Upper lobe of left lung (tissue), 6 donors: ENCODE data around the gene PCDH17. TPM values are rescaled to one million over a fixed set of nuclear protein-coding genes. Genes with fewer than 3 reads are reported as not detected.

Experiments used
- ATAC-seq, 2 donors: fragments of 200-7000 bp; cut with Tn5 transposase; one replicate each; pipeline ENCODE4 v1.9.1; 2022; ENCODE audit warnings: mild to moderate bottlenecking in 2 of 2, moderate library complexity in 2 of 2; ENCODE audit not compliant: low FRiP score in 2 of 2
- DNase-seq, 2 donors: peaks; one replicate each; pipeline ENCODE4 v3.0.0-alpha.2; 2019 to 2020
- H3K27ac ChIP-seq, 4 donors: fragments of 200-600 bp; sonication (generic); one replicate each; pipeline ENCODE4 v1.5.1; 2016 to 2019
- H3K27me3 ChIP-seq, 4 donors: fragments of 200-600 bp; sonication (generic); one replicate each; pipeline ENCODE4 v1.5.1; 2017 to 2019
- H3K36me3 ChIP-seq, 4 donors: fragments of 200-600 bp; sonication (generic); one replicate each; pipeline ENCODE4 v1.5.1; 2016 to 2019
- H3K4me1 ChIP-seq, 4 donors: fragments of 200-600 bp; sonication (generic); one replicate each; pipeline ENCODE4 v1.5.1; 2018 to 2019
- H3K4me3 ChIP-seq, 4 donors: fragments of 200-600 bp; sonication (generic); one replicate each; pipeline ENCODE4 v1.5.1; 2017 to 2019; ENCODE audit warnings: mild to moderate bottlenecking in 2 of 4, moderate library complexity in 1 of 4
- H3K9me3 ChIP-seq, 4 donors: fragments of 200-600 bp; sonication (generic); one replicate each; pipeline ENCODE4 v1.5.1; 2018 to 2019
- EP300 ChIP-seq, 4 donors: sonication (generic); formaldehyde crosslinking; IDR thresholded peaks; one replicate each; pipeline ENCODE4 v1.5.1; 2017; ENCODE audit warnings: antibody characterized with exemption in 4 of 4, control low read depth in 2 of 4
- POLR2A ChIP-seq, 4 donors: fragments of 450-650 bp; IDR thresholded peaks; one replicate each; pipeline ENCODE4 v1.5.1; 2016 to 2017; ENCODE audit warnings: antibody characterized with exemption in 4 of 4, mild to moderate bottlenecking in 2 of 4
- POLR2AphosphoS5 ChIP-seq, 2 donors: sonication (generic); formaldehyde crosslinking; IDR thresholded peaks; one replicate each; pipeline ENCODE4 v1.5.1; 2017; ENCODE audit warnings: antibody characterized with exemption in 2 of 2
- WGBS, 2 donors: methylation state at CpG; one replicate each; pipeline ENCODE4 v1.1.5; 2017 to 2018; 5-methylcytosine and 5-hydroxymethylcytosine counted together
- total RNA-seq, 6 donors: library from RNA; depleted of rRNA in 4 of 6; stranded (reverse); fragments of >200 nt in 4 of 6; gene quantifications; one replicate each; pipeline versions ENCODE4 v1.1.0 to v1.2.1, GENCODE V29; 2016 to 2021
- TF ChIP-seq, protein P1 (sequence below), 6 experiments: fragments of 450-650 bp in 4 of 6; fragments of 200-600 bp in 2 of 6; sonication (generic) in 2 of 6; IDR thresholded peaks; one replicate each; pipeline ENCODE4 v1.5.1; 2016 to 2019; ENCODE audit warnings: antibody characterized with exemption in 6 of 6
- donor health status: DM: no; HTN: no; CAD: no; lungs with moderate emphysema.
- donor health status: DM: no; HTN: yes; CAD: no; lungs with severe emphysema.

PCDH17 gene
- total RNA-seq, 6 donors from 2014 or later, result 16.8 to 67.9 (median 25.8) TPM

DNA sequence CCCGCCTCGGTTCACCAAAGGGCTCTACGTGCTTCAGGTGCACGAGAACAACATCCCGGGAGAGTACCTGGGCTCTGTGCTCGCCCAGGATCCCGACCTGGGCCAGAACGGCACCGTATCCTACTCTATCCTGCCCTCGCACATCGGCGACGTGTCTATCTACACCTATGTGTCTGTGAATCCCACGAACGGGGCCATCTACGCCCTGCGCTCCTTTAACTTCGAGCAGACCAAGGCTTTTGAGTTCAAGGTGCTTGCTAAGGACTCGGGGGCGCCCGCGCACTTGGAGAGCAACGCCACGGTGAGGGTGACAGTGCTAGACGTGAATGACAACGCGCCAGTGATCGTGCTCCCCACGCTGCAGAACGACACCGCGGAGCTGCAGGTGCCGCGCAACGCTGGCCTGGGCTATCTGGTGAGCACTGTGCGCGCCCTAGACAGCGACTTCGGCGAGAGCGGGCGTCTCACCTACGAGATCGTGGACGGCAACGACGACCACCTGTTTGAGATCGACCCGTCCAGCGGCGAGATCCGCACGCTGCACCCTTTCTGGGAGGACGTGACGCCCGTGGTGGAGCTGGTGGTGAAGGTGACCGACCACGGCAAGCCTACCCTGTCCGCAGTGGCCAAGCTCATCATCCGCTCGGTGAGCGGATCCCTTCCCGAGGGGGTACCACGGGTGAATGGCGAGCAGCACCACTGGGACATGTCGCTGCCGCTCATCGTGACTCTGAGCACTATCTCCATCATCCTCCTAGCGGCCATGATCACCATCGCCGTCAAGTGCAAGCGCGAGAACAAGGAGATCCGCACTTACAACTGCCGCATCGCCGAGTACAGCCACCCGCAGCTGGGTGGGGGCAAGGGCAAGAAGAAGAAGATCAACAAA, 2.6 kb downstream of the PCDH17 start:
- DNase-seq (peak in 1 of 2 donors; percentile 77), ATAC-seq (no peak)
- no peaks in the 10 kb centered on the region for H3K36me3 ChIP-seq
- TF ChIP-seq, protein P1, sequence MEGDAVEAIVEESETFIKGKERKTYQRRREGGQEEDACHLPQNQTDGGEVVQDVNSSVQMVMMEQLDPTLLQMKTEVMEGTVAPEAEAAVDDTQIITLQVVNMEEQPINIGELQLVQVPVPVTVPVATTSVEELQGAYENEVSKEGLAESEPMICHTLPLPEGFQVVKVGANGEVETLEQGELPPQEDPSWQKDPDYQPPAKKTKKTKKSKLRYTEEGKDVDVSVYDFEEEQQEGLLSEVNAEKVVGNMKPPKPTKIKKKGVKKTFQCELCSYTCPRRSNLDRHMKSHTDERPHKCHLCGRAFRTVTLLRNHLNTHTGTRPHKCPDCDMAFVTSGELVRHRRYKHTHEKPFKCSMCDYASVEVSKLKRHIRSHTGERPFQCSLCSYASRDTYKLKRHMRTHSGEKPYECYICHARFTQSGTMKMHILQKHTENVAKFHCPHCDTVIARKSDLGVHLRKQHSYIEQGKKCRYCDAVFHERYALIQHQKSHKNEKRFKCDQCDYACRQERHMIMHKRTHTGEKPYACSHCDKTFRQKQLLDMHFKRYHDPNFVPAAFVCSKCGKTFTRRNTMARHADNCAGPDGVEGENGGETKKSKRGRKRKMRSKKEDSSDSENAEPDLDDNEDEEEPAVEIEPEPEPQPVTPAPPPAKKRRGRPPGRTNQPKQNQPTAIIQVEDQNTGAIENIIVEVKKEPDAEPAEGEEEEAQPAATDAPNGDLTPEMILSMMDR (IDR thresholded peaks at IDR 0.05), result peak in 2 of 6 experiments; percentile 7 to 26
- TF ChIP-seq POLR2A (IDR thresholded peaks at IDR 0.05), result no peak
- WGBS, 2 donors, result 9 to 15% methylated on average over 36 to 42 of the region's 78 CpGs
- H3K27ac ChIP-seq, result peak overlapping the region; percentile 61 to 82 (median 72)
- H3K4me3 ChIP-seq, result peak overlapping the region; percentile 12 to 63 (median 51)
- peaks cover 14 to 34% (median 26%) of the 10 kb centered on the region in 4 donors for H3K4me1 ChIP-seq
- peaks cover 0 to 39% (median 24%) of the 10 kb centered on the region in 4 donors for H3K27me3 ChIP-seq
- peaks cover 0 to 4% (median 0%) of the 10 kb centered on the region in 4 donors for H3K9me3 ChIP-seq

DNA sequence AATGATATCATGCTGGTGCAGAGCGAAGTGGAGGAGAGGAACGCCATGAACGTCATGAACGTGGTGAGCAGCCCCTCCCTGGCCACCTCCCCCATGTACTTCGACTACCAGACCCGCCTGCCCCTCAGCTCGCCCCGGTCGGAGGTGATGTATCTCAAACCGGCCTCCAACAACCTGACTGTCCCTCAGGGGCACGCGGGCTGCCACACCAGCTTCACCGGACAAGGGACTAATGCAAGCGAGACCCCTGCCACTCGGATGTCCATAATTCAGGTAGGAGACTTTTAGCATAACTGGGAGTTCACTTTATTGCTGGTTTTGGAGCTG, 3.3 kb downstream of the PCDH17 start:
- peaks cover 0 to 4% (median 0%) of the 10 kb centered on the region in 4 donors for H3K9me3 ChIP-seq
- H3K4me1 ChIP-seq, result peaks cover 9 to 28% (median 20%) of the 10 kb centered on the region in 4 donors
- no peaks in the 10 kb centered on the region for H3K36me3 ChIP-seq
- TF ChIP-seq, protein P1 (IDR thresholded peaks at IDR 0.05), result no peak
- TF ChIP-seq EP300 (IDR thresholded peaks at IDR 0.05) (no peak), POLR2AphosphoS5 (IDR thresholded peaks at IDR 0.05) (no peak), POLR2A (IDR thresholded peaks at IDR 0.05) (no peak)
- peak overlapping the region in 3 of 4 donors; percentile 45 to 63 (median 57) for H3K4me3 ChIP-seq
- ATAC-seq (no peak), DNase-seq (peak in 1 of 2 donors; percentile 72)
- peaks cover 0 to 33% (median 21%) of the 10 kb centered on the region in 4 donors for H3K27me3 ChIP-seq
- H3K27ac ChIP-seq, result peak overlapping the region in 3 of 4 donors; percentile 63 to 82 (median 82)
- WGBS, 2 donors, result 8 to 17% methylated on average over 4 to 15 of the region's 15 CpGs

DNA sequence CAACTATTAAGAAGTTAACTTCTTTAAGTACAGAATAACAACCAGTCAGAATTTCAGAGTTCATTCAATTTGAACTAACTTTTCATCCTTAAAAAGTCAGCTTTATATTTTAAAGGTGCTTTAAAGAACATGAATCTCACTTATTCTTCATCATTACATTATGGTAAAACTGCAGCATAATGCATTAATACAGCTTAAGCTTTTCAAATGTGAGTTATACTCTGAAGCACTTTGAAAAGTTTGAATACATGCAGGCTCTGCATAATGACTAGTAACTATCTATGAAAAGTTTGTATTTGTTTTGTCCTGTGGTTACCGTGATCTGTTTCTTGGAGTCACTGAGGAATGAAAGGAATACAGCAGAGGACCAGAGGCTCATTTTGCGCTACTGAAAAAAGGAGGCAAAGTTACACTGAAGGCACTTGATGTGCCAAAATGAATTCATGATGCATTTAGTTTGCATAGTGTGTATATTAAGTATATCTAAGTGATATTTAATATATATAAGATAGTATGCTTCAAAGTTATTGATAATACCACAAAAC, 4.1 kb downstream of the PCDH17 start:
- Histone ChIP-seq H3K27me3 (peaks cover 0 to 30% (median 20%) of the 10 kb centered on the region in 4 donors), H3K9me3 (peaks cover 0 to 4% (median 0%) of the 10 kb centered on the region in 4 donors), H3K36me3 (no peaks in the 10 kb centered on the region), H3K4me3 (peak overlapping the region in 3 of 4 donors; percentile 45 to 63 (median 57)), H3K27ac (peak overlapping the region in 1 of 4 donors; percentile 0), H3K4me1 (peaks cover 8 to 22% (median 15%) of the 10 kb centered on the region in 4 donors)
- TF ChIP-seq POLR2AphosphoS5 (IDR thresholded peaks at IDR 0.05) (no peak), EP300 (IDR thresholded peaks at IDR 0.05) (no peak), POLR2A (IDR thresholded peaks at IDR 0.05) (no peak)
- TF ChIP-seq, protein P1 (IDR thresholded peaks at IDR 0.05), result no peak
- 50 to 59% methylated on average over 2 of the region's 2 CpGs for WGBS, 2 donors
- ATAC-seq, result no peak
- no peak for DNase-seq

DNA sequence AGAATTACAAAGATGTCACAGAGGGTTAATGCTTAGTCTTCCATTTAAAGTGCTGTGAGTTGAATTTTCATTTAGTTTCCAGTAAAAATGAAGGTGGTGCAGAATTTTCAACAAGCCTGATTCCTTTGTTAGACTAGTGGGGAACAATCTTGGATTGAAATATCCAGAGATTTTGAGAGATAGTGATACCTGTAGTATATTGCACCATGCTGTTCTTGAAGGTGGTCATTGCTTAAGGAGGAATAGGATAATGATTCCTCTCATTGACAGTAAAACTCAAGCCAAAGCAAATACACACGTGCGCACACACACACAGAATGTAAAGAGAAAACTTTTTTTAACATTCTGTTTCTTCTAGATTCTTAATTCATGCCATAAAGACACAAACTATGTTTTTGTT, 5.3 kb downstream of the PCDH17 start:
- Histone ChIP-seq H3K4me3 (peak overlapping the region in 3 of 4 donors; percentile 15 to 63 (median 45)), H3K27me3 (peaks cover 0 to 29% (median 19%) of the 10 kb centered on the region in 4 donors), H3K9me3 (peaks cover 0 to 4% (median 0%) of the 10 kb centered on the region in 4 donors), H3K36me3 (no peaks in the 10 kb centered on the region), H3K4me1 (peaks cover 5 to 10% (median 8%) of the 10 kb centered on the region in 4 donors), H3K27ac (peak overlapping the region in 1 of 4 donors; percentile 8)
- DNase-seq (no peak), ATAC-seq (no peak)
- TF ChIP-seq EP300 (IDR thresholded peaks at IDR 0.05), result no peak
- 42 to 66% methylated on average over 2 of the region's 2 CpGs for WGBS, 2 donors

DNA sequence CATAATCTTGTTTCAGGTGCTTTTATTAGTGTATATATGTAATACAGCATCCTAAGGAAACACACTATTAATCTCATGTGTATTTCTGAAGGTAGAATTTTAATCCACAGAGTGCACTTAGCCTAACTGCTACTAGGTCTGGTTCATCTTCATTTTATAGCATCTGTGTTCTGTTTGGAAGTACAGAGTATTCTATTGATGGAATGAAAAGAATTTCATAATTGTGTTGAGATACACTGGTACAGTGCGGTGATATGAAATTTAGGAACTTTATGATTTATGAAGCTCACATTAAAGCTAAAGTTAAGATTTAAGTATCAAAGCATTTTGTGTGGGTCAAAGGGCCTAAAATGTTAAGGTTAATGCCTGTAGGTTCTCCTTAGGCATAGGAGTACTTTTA, 6.0 kb downstream of the PCDH17 start:
- Histone ChIP-seq H3K4me1 (peaks cover 0 to 3% (median 2%) of the 10 kb centered on the region in 4 donors), H3K27ac (peak overlapping the region in 1 of 4 donors; percentile 8), H3K9me3 (peaks cover 0 to 4% (median 0%) of the 10 kb centered on the region in 4 donors), H3K4me3 (peak overlapping the region in 2 of 4 donors; percentile 45 to 63), H3K36me3 (no peaks in the 10 kb centered on the region), H3K27me3 (peaks cover 0 to 22% (median 12%) of the 10 kb centered on the region in 4 donors)
- no peak for DNase-seq
- TF ChIP-seq EP300 (IDR thresholded peaks at IDR 0.05), result no peak
- TF ChIP-seq POLR2A (IDR thresholded peaks at IDR 0.05), result no peak
- no peak for TF ChIP-seq POLR2AphosphoS5 (IDR thresholded peaks at IDR 0.05)
- TF ChIP-seq, protein P1 (IDR thresholded peaks at IDR 0.05), result no peak
- ATAC-seq, result no peak
- WGBS, 2 donors, result 64 to 78% methylated on average over 1 of the region's 1 CpG
